Upper lobe of right lung (tissue), 1 donor: ENCODE measurements around the gene BICC1. TPM values are rescaled to one million over a fixed set of nuclear protein-coding genes. Genes with fewer than 3 reads are reported as not detected.

Experiments used
- ATAC-seq: fragments of 200-7000 bp; cut with Tn5 transposase; one replicate; pipeline ENCODE4 v1.9.1; 2020; ENCODE audit warnings: mild to moderate bottlenecking, moderate library complexity
- DNase-seq: peaks from one replicate; pipeline ENCODE4 v3.0.0-alpha.2; 2020
- H3K27ac ChIP-seq: fragments of 200-600 bp; one replicate; pipeline ENCODE4 v1.8.0; 2022
- H3K27me3 ChIP-seq: fragments of 200-600 bp; one replicate; pipeline ENCODE4 v1.8.0; 2022; ENCODE audit warnings: mild to moderate bottlenecking
- H3K36me3 ChIP-seq: fragments of 200-600 bp; one replicate; pipeline ENCODE4 v1.8.0; 2022
- H3K4me1 ChIP-seq: fragments of 200-600 bp; one replicate; pipeline ENCODE4 v1.8.0; 2022
- H3K4me3 ChIP-seq: fragments of 200-600 bp; one replicate; pipeline ENCODE4 v1.8.0; 2022; ENCODE audit warnings: mild to moderate bottlenecking
- H3K9me3 ChIP-seq: fragments of 200-600 bp; one replicate; pipeline ENCODE4 v1.8.0; 2022
- intact Hi-C: fragments of 100-400 bp; cut with DNase I; formaldehyde crosslinking; loops from one replicate; pipeline ENCODE4 v1.11.0; 2022
- total RNA-seq: library from RNA; stranded (reverse); fragmentation: NEBNext Ultra II Directional; extraction: Animal tissue kit (Norgen Biotek cat#: 25700); gene quantifications from one replicate; pipeline ENCODE4 v1.2.1, GENCODE V29; 2021
- TF ChIP-seq, protein P1 (sequence below): fragments of 200-600 bp; IDR thresholded peaks from one replicate; pipeline ENCODE4 v1.8.0; 2022; ENCODE audit warnings: antibody characterized with exemption
- donor health status: DM: no; HTN: yes; CAD: no; lungs with severe emphysema.

BICC1 gene
- total RNA-seq, 1 donor from 2014 or later, result 9.2 TPM

DNA sequence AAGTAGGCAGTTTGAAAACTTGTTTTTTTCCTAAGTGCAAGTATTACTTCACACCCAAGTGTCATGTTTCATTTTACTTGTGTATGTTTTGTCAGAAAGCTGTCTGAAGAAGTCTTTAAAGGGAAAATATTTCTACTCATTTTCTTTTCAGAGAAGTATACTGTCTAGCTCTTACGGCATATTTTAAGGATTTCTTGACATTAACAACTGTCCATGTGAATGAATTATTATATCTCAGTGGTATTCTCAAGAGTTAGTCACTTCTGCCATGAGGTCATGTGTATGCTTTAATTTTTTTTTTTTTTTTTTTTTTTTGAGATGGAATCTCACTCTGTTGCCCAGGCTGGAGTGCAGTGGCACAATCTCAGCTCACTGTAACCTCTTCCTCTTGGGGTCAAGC is 229.5 kb downstream of the BICC1 start:
- H3K4me3 ChIP-seq, result no peak overlapping the region
- no peaks in the 10 kb centered on the region for H3K27me3 ChIP-seq
- no peaks in the 10 kb centered on the region for H3K36me3 ChIP-seq
- DNase-seq (no peak), ATAC-seq (no peak)
- no peak overlapping the region for H3K27ac ChIP-seq
- TF ChIP-seq, protein P1, sequence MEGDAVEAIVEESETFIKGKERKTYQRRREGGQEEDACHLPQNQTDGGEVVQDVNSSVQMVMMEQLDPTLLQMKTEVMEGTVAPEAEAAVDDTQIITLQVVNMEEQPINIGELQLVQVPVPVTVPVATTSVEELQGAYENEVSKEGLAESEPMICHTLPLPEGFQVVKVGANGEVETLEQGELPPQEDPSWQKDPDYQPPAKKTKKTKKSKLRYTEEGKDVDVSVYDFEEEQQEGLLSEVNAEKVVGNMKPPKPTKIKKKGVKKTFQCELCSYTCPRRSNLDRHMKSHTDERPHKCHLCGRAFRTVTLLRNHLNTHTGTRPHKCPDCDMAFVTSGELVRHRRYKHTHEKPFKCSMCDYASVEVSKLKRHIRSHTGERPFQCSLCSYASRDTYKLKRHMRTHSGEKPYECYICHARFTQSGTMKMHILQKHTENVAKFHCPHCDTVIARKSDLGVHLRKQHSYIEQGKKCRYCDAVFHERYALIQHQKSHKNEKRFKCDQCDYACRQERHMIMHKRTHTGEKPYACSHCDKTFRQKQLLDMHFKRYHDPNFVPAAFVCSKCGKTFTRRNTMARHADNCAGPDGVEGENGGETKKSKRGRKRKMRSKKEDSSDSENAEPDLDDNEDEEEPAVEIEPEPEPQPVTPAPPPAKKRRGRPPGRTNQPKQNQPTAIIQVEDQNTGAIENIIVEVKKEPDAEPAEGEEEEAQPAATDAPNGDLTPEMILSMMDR, result no peak
- intact Hi-C loops, result no loop called here
- no peaks in the 10 kb centered on the region for H3K4me1 ChIP-seq
- H3K9me3 ChIP-seq, result no peaks in the 10 kb centered on the region

GRCh38 chr10:58743466-58744115 is 230.9 kb downstream of the BICC1 start:
- no peak overlapping the region for H3K27ac ChIP-seq
- ATAC-seq, result no peak
- TF ChIP-seq, protein P1, result no peak
- no peak for DNase-seq
- H3K4me3 ChIP-seq, result no peak overlapping the region
- intact Hi-C loops, result no loop called here
- H3K36me3 ChIP-seq, result no peaks in the 10 kb centered on the region
- H3K9me3 ChIP-seq, result no peaks in the 10 kb centered on the region
- no peaks in the 10 kb centered on the region for H3K27me3 ChIP-seq
- no peaks in the 10 kb centered on the region for H3K4me1 ChIP-seq

- H3K36me3 ChIP-seq, result no peaks in the 10 kb centered on the region
- no peaks in the 10 kb centered on the region for H3K4me1 ChIP-seq
- no peak overlapping the region for H3K27ac ChIP-seq
- ATAC-seq (no peak), DNase-seq (no peak)
- TF ChIP-seq, protein P1, result no peak
- intact Hi-C loops, result no loop called here
- no peaks in the 10 kb centered on the region for H3K27me3 ChIP-seq
- no peak overlapping the region for H3K4me3 ChIP-seq
- no peaks in the 10 kb centered on the region for H3K9me3 ChIP-seq
Observed at GRCh38 chr10:58746474-58747185, 234.0 kb downstream of the BICC1 start.

DNA sequence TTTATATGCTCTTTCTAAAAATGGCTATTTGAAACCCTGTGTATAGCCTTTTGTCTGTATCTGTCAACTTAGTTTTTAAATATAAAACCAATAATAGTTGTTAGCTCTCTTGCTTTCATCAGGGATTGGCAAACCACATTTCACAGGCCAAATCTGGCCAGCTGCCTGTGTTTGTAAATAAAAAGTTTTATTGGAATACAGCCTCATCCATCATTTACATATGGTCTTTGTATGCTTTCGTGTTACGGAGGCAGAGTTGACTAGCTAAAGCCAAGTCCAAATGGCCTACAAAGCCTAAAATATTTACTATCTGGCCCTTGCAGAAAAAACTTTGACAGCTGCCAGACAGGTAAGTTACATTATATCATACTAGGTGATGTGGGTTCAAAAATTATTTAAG is 235.0 kb downstream of the BICC1 start:
- Histone ChIP-seq H3K27ac (no peak overlapping the region), H3K4me1 (no peaks in the 10 kb centered on the region), H3K27me3 (no peaks in the 10 kb centered on the region), H3K4me3 (no peak overlapping the region), H3K9me3 (no peaks in the 10 kb centered on the region), H3K36me3 (no peaks in the 10 kb centered on the region)
- no peak for ATAC-seq
- TF ChIP-seq, protein P1, result no peak
- intact Hi-C loops, result no loop called here
- no peak for DNase-seq

GRCh38 chr10:58752665-58753064 is 240.0 kb downstream of the BICC1 start:
- Histone ChIP-seq H3K4me1 (peaks cover 4% of the 10 kb centered on the region), H3K9me3 (no peaks in the 10 kb centered on the region), H3K27ac (no peak overlapping the region), H3K27me3 (no peaks in the 10 kb centered on the region), H3K4me3 (no peak overlapping the region), H3K36me3 (no peaks in the 10 kb centered on the region)
- ATAC-seq, result no peak
- TF ChIP-seq, protein P1, result no peak
- DNase-seq, result no peak
- intact Hi-C loops, result no loop called here
